Mucosa of rectum (tissue), 2 donors: ENCODE measurements around the gene HAPLN3.

Source experiments
- H3K27ac ChIP-seq, 2 donors: one replicate each; pipeline ENCODE4 v1.7.0; 2013; ENCODE audit warnings: inconsistent platforms in 2 of 2, low read depth in 2 of 2, low read length in 2 of 2
- H3K27me3 ChIP-seq, 2 donors: one replicate each; pipeline ENCODE4 v1.7.0; 2013; ENCODE audit warnings: low read length in 2 of 2; ENCODE audit not compliant: control insufficient read depth in 2 of 2, insufficient read depth in 2 of 2
- H3K36me3 ChIP-seq, 2 donors: one replicate each; pipeline ENCODE4 v1.7.0; 2013; ENCODE audit warnings: low read length in 2 of 2; ENCODE audit not compliant: control insufficient read depth in 2 of 2, insufficient read depth in 2 of 2
- H3K4me1 ChIP-seq, 2 donors: one replicate each; pipeline ENCODE4 v1.7.0; 2013; ENCODE audit warnings: low read length in 2 of 2, mild to moderate bottlenecking in 1 of 2; ENCODE audit not compliant: control insufficient read depth in 2 of 2, insufficient read depth in 2 of 2
- H3K4me3 ChIP-seq, 2 donors: one replicate each; pipeline ENCODE4 v1.7.0; 2013; ENCODE audit warnings: low read length in 2 of 2
- H3K9ac ChIP-seq, 2 donors: one replicate each; pipeline ENCODE4 v1.7.0; 2013; ENCODE audit warnings: low read length in 2 of 2, low read depth in 1 of 2, mild to moderate bottlenecking in 1 of 2
- H3K9me3 ChIP-seq, 2 donors: one replicate each; pipeline ENCODE4 v1.7.0; 2013; ENCODE audit warnings: low read length in 2 of 2; ENCODE audit not compliant: control insufficient read depth in 2 of 2
- donor health status: healthy.
- donor health status: Normal muscosa, but diverticular disease.

The HAPLN3 gene

DNA sequence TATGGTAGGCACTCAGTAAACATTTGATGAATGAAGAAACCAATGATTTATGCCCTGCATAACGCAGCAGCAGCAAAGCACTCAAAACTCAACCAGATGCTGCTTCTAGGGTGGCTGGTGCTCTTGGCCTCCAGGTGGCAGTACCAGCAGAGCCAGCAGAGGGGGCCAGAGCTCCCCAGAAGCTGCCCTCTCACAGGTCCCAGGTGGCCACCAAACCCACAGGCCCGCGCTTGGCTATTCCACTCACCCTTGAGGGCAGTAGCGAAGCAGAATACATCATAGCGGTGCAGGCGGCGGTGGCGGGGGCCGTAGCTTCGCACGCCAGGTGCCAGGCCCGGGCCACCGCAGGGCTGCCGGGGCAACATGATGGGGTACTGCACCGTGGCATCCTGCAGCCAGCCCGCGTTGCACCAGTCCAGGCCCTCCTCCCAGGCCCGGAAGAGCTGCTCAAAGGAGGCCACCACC, 16.6 kb downstream of the HAPLN3 start:
- Histone ChIP-seq H3K27ac (no peak overlapping the region), H3K9ac (no peak overlapping the region), H3K36me3 (no peaks in the 10 kb centered on the region), H3K27me3 (no peaks in the 10 kb centered on the region), H3K9me3 (no peaks in the 10 kb centered on the region), H3K4me1 (no peaks in the 10 kb centered on the region), H3K4me3 (no peak overlapping the region)

DNA sequence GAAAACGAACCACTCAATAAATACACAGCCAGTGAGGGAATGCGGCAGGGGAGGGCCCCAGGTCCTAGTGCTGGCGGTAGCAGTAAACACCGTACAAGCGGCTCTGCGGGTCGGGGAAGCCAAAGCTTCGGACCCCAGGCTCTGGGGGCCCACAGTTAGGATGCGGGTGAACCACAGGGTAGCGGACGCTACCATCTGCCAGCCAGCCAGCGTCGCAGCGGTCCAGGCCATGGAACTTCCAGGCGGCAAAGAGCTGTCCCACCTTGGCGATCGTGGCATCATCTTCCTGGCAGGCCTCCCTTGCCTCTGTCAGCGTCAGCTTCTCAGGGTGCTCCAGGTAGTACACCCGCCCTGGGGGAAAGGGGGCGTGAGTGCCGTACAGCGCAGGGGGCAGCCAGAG, 17.4 kb downstream of the HAPLN3 start:
- Histone ChIP-seq H3K9ac (no peak overlapping the region), H3K27me3 (no peaks in the 10 kb centered on the region), H3K9me3 (no peaks in the 10 kb centered on the region), H3K4me1 (no peaks in the 10 kb centered on the region), H3K27ac (no peak overlapping the region), H3K4me3 (no peak overlapping the region), H3K36me3 (no peaks in the 10 kb centered on the region)

DNA sequence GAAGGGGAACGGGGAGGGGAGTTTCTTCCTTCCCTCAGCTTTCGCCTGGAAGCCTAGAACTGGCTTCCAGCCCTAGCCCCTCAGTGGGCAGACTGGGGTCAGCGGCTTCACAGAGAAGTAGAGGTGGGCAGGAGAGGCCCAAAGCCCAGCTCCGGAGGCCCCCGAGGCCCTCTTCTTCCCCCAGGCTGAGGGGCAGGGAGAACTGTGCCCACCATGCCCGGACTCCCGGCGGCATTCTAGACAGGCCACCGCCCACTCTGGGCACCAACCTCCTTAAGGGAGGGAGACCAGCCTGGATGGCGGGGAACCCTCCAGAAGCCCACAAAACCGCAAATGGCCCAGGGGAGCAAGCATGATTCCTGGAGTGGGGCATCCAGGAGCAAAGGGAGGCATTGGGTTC, 17.9 kb downstream of the HAPLN3 start:
- H3K4me3 ChIP-seq, result no peak overlapping the region
- H3K36me3 ChIP-seq, result no peaks in the 10 kb centered on the region
- H3K9me3 ChIP-seq, result no peaks in the 10 kb centered on the region
- no peaks in the 10 kb centered on the region for H3K27me3 ChIP-seq
- H3K27ac ChIP-seq, result no peak overlapping the region
- no peak overlapping the region for H3K9ac ChIP-seq
- no peaks in the 10 kb centered on the region for H3K4me1 ChIP-seq

DNA sequence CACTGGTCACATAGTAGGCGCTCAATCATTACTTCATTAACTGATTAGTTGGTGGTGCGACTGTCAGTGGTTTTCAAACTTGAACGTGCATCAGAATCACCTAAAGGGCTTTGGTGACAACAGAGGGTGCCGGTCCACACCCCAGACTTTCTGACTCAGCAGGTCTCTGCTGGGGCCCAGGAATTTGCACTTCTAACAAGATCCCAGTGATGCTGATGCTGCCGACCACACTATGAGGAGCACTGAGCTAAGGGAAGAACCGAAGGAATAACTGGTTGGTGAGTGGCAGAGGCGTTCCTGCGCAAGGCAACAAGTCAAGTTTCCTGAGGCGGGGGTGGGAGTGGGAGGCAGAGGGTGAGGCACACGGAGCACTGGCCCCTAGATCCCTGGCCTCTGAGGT, 18.8 kb downstream of the HAPLN3 start:
- no peaks in the 10 kb centered on the region for H3K36me3 ChIP-seq

GRCh38 chr15:88874684-88875083, 20.7 kb downstream of the HAPLN3 start:
- H3K27ac ChIP-seq, result no peak overlapping the region
- H3K9me3 ChIP-seq, result no peaks in the 10 kb centered on the region
- no peaks in the 10 kb centered on the region for H3K4me1 ChIP-seq
- H3K9ac ChIP-seq, result no peak overlapping the region
- no peaks in the 10 kb centered on the region for H3K27me3 ChIP-seq
- no peak overlapping the region for H3K4me3 ChIP-seq
- no peaks in the 10 kb centered on the region for H3K36me3 ChIP-seq

More for the DNA sequence above, 18.8 kb downstream of the HAPLN3 start:
- H3K9ac ChIP-seq, result no peak overlapping the region
- H3K27ac ChIP-seq, result no peak overlapping the region
- no peak overlapping the region for H3K4me3 ChIP-seq
- H3K27me3 ChIP-seq, result no peaks in the 10 kb centered on the region
- no peaks in the 10 kb centered on the region for H3K4me1 ChIP-seq
- no peaks in the 10 kb centered on the region for H3K9me3 ChIP-seq

GRCh38 chr15:88874275-88874674, 21.1 kb downstream of the HAPLN3 start:
- Histone ChIP-seq H3K4me3 (no peak overlapping the region), H3K27me3 (no peaks in the 10 kb centered on the region), H3K36me3 (no peaks in the 10 kb centered on the region), H3K9me3 (no peaks in the 10 kb centered on the region), H3K9ac (no peak overlapping the region), H3K27ac (no peak overlapping the region), H3K4me1 (no peaks in the 10 kb centered on the region)

GRCh38 chr15:88873786-88874185, 21.6 kb downstream of the HAPLN3 start:
- H3K4me1 ChIP-seq, result no peaks in the 10 kb centered on the region
- no peak overlapping the region for H3K9ac ChIP-seq
- no peak overlapping the region for H3K27ac ChIP-seq

DNA sequence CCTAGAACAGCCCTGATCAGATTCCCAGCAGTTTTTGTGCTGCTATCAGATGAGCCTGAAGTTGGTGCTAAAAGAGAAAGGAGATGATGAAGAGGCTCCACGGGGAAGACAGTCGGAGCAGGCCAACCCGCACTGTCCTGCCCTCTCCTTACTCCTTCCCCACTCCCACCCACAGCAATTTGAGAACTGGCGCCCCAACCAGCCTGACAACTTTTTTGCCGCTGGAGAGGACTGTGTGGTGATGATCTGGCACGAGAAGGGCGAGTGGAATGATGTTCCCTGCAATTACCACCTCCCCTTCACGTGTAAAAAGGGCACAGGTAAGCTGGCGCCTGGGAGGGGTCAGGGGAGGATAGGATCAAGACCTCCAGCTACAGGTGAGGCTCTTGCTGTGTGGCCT, 22.6 kb downstream of the HAPLN3 start:
- no peaks in the 10 kb centered on the region for H3K36me3 ChIP-seq
- no peaks in the 10 kb centered on the region for H3K9me3 ChIP-seq
- no peaks in the 10 kb centered on the region for H3K4me1 ChIP-seq
- H3K9ac ChIP-seq, result no peak overlapping the region
- no peak overlapping the region for H3K4me3 ChIP-seq
- no peak overlapping the region for H3K27ac ChIP-seq
- H3K27me3 ChIP-seq, result no peaks in the 10 kb centered on the region

More at GRCh38 chr15:88873786-88874185, 21.6 kb downstream of the HAPLN3 start:
- Histone ChIP-seq H3K27me3 (no peaks in the 10 kb centered on the region), H3K4me3 (no peak overlapping the region), H3K36me3 (no peaks in the 10 kb centered on the region), H3K9me3 (no peaks in the 10 kb centered on the region)

DNA sequence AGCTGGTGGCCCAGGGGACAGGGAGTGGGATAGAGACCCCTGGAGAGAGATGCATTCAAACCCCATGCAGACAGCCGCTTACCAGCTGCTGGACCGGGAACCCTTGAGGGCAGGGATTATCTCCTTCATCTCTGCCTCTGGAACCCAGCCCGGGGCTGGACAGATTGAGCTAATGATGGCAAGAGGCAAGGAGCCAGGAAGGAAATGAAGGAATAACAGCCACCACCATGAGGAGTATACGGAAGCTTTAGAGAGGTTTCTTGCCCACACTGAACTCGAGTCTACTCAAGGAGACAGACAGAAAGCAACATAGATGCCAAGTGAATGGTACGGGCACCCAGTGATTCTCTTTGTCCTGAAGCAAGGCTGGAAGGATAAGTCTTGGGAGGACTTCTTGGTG, 23.2 kb downstream of the HAPLN3 start:
- no peak overlapping the region for H3K9ac ChIP-seq

GRCh38 chr15:88871313-88871712, 24.0 kb downstream of the HAPLN3 start:
- H3K9ac ChIP-seq, result no peak overlapping the region
- H3K27me3 ChIP-seq, result no peaks in the 10 kb centered on the region
- H3K9me3 ChIP-seq, result no peaks in the 10 kb centered on the region
- H3K27ac ChIP-seq, result no peak overlapping the region
- no peaks in the 10 kb centered on the region for H3K36me3 ChIP-seq
- no peaks in the 10 kb centered on the region for H3K4me1 ChIP-seq
- H3K4me3 ChIP-seq, result no peak overlapping the region

More for the DNA sequence above, 23.2 kb downstream of the HAPLN3 start:
- no peak overlapping the region for H3K4me3 ChIP-seq
- no peaks in the 10 kb centered on the region for H3K36me3 ChIP-seq
- no peaks in the 10 kb centered on the region for H3K9me3 ChIP-seq
- no peaks in the 10 kb centered on the region for H3K27me3 ChIP-seq
- H3K27ac ChIP-seq, result no peak overlapping the region
- H3K4me1 ChIP-seq, result no peaks in the 10 kb centered on the region

DNA sequence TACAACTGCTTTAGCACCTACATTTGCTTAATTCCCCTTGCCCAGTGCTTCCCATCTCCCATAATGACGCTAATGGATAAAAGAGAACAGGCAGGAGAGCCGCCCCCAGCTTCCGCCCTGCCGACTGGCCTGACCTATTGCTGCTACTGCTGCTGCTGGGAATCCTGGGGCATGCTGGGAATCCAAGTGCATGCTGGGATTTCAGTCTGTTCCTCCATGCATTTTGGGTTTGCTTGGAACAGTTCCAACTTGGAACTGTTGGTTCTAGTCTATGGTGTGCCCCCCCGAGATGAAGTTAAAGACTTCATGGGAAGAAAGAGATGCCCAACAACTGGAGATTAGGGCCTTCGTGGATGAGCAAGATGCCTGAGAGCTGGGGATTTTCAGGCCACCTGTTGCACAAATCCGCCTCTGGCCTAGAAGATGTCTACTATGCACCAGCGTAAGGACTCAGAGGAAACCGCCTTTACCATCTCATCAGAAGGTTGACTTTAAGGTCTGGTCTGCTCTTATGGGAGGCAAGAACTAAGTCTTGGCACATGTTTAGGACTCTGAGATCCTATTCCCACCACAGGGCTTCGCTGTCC, 29.0 kb downstream of the HAPLN3 start:
- Histone ChIP-seq H3K4me3 (no peak overlapping the region), H3K27ac (no peak overlapping the region), H3K9me3 (no peaks in the 10 kb centered on the region), H3K27me3 (no peaks in the 10 kb centered on the region), H3K36me3 (no peaks in the 10 kb centered on the region), H3K9ac (no peak overlapping the region), H3K4me1 (no peaks in the 10 kb centered on the region)
